ENCODE results near the gene EXTL2. TPM values are rescaled to one million over a fixed set of nuclear protein-coding genes. Genes with fewer than 3 reads are reported as not detected.

The EXTL2 gene
- total and polyA plus RNA-seq, 11 donors: 5.4 to 9.6 (median 8.3) TPM

GRCh38 chr1:100909018-100909417 is 14.4 kb upstream of the EXTL2 start:
- Histone ChIP-seq H3K4me3 (no peak overlapping the region), H3K36me3 (peaks cover 0 to 100% (median 91%) of the 10 kb centered on the region in 9 donors), H3K9me3 (peaks cover 0 to 12% (median 0%) of the 10 kb centered on the region in 12 donors), H3K27ac (no peak overlapping the region), H3K27me3 (no peaks in the 10 kb centered on the region), H3K4me1 (no peaks in the 10 kb centered on the region)
- no peak for DNase-seq
- TF ChIP-seq POLR2A (IDR thresholded peaks at IDR 0.05) (no peak), CTCF (IDR thresholded peaks at IDR 0.05) (no peak)
- intact Hi-C loops (cut with DNase I): no loop called here
- no peak for ATAC-seq

GRCh38 chr1:100907887-100908286 is 13.2 kb upstream of the EXTL2 start:
- Histone ChIP-seq H3K27me3 (no peaks in the 10 kb centered on the region), H3K4me1 (no peaks in the 10 kb centered on the region), H3K27ac (no peak overlapping the region), H3K4me3 (no peak overlapping the region), H3K9me3 (peaks cover 0 to 12% (median 0%) of the 10 kb centered on the region in 12 donors), H3K36me3 (peaks cover 0 to 99% (median 88%) of the 10 kb centered on the region in 9 donors)
- intact Hi-C loops (cut with DNase I): no loop called here
- no peak for ATAC-seq
- TF ChIP-seq CTCF (IDR thresholded peaks at IDR 0.05) (no peak), POLR2A (IDR thresholded peaks at IDR 0.05) (no peak)
- 91 to 96% (median 93%) methylated on average over 1 of the region's 1 CpG for WGBS, 4 donors
- DNase-seq: no peak

GRCh38 chr1:100905181-100905580 is 10.5 kb upstream of the EXTL2 start:
- no peak for DNase-seq
- 95 to 98% (median 97%) methylated on average over 3 of the region's 3 CpGs for WGBS, 4 donors
- Histone ChIP-seq H3K36me3 (peaks cover 0 to 98% (median 85%) of the 10 kb centered on the region in 9 donors), H3K27ac (no peak overlapping the region), H3K4me1 (no peaks in the 10 kb centered on the region), H3K27me3 (no peaks in the 10 kb centered on the region), H3K4me3 (no peak overlapping the region), H3K9me3 (peaks cover 0 to 12% (median 0%) of the 10 kb centered on the region in 12 donors)
- no peak for TF ChIP-seq CTCF (IDR thresholded peaks at IDR 0.05)
- TF ChIP-seq POLR2A (IDR thresholded peaks at IDR 0.05): no peak
- intact Hi-C loops (cut with DNase I): no loop called here
- ATAC-seq: no peak

GRCh38 chr1:100904528-100904927 is 9.9 kb upstream of the EXTL2 start:
- no peak for ATAC-seq
- peaks cover 0 to 98% (median 85%) of the 10 kb centered on the region in 9 donors for H3K36me3 ChIP-seq
- no peaks in the 10 kb centered on the region for H3K4me1 ChIP-seq

More at GRCh38 chr1:100904528-100904927, 9.9 kb upstream of the EXTL2 start:
- WGBS, 4 donors: 98 to 100% (median 100%) methylated on average over 2 of the region's 2 CpGs
- peaks cover 0 to 12% (median 0%) of the 10 kb centered on the region in 12 donors for H3K9me3 ChIP-seq
- no peak for DNase-seq
- no peak overlapping the region for H3K27ac ChIP-seq
- H3K27me3 ChIP-seq: no peaks in the 10 kb centered on the region
- TF ChIP-seq CTCF (IDR thresholded peaks at IDR 0.05): no peak
- no peak for TF ChIP-seq POLR2A (IDR thresholded peaks at IDR 0.05)
- no peak overlapping the region for H3K4me3 ChIP-seq
- intact Hi-C loops (cut with DNase I): no loop called here
